Osteocyte (in vitro differentiated cells): Measurements from ENCODE around the gene ELP1. TPM values are rescaled to one million over a fixed set of nuclear protein-coding genes. Genes with fewer than 3 reads are reported as not detected.

ENCODE experiments used
- DNase-seq: peaks from one replicate; pipeline ENCODE4 v3.0.0; 2021; ENCODE audit warnings: mixed read lengths; ENCODE audit not compliant: unreplicated experiment; ENCODE audit errors: extremely low spot score
- H3K27ac Mint-ChIP-seq: one replicate; pipeline ENCODE4 v1.8.0; 2021; ENCODE audit warnings: mild to moderate bottlenecking, mixed read lengths; ENCODE audit not compliant: unreplicated experiment
- H3K27me3 Mint-ChIP-seq: one replicate; pipeline ENCODE4 v1.8.0; 2021; ENCODE audit warnings: mixed read lengths; ENCODE audit not compliant: unreplicated experiment
- H3K36me3 Mint-ChIP-seq: one replicate; pipeline ENCODE4 v1.8.0; 2021; ENCODE audit warnings: mixed read lengths; ENCODE audit not compliant: unreplicated experiment
- H3K4me1 Mint-ChIP-seq: one replicate; pipeline ENCODE4 v1.8.0; 2021; ENCODE audit warnings: mixed read lengths; ENCODE audit not compliant: unreplicated experiment
- H3K4me3 Mint-ChIP-seq: one replicate; pipeline ENCODE4 v1.8.0; 2021; ENCODE audit warnings: mild to moderate bottlenecking, moderate library complexity, mixed read lengths; ENCODE audit not compliant: unreplicated experiment
- H3K9me3 Mint-ChIP-seq: one replicate; pipeline ENCODE4 v1.8.0; 2021; ENCODE audit warnings: mixed read lengths; ENCODE audit not compliant: unreplicated experiment
- total RNA-seq: library from RNA; stranded (reverse); gene quantifications from 2 replicates; pipeline ENCODE4 v1.2.1, GENCODE V29; 2021
- TF ChIP-seq, protein P1 (sequence below): fragments of 200-600 bp; sonication (generic); IDR thresholded peaks from 2 replicates; pipeline ENCODE4 v1.5.0; 2021; ENCODE audit warnings: antibody characterized with exemption, mild to moderate bottlenecking, moderate library complexity

The ELP1 gene
- total RNA-seq, 1 donor from 2014 or later: 26.1 TPM

DNA sequence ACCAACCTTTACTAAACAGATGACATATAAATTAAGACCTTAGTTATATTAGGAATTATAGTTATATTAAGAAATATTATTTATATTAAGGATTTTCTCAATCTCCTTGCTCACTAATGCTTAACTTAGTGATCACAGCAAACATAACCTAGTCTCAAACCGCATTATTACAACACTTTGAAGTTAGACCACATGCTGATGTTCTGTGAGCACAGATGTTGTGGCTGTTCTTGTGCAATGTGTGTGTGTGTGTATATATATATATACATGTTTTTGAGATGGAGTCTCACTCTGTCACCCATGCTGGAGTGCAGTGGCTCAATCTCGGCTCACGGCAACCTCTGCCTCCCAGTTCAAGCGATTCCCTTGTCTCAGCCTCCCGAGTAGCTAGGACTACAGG is 20.5 kb downstream of the ELP1 start:
- Mint-ChIP-seq H3K27ac (no peak overlapping the region), H3K27me3 (no peaks in the 10 kb centered on the region), H3K9me3 (no peaks in the 10 kb centered on the region), H3K4me3 (no peak overlapping the region), H3K36me3 (peaks cover 43% of the 10 kb centered on the region), H3K4me1 (no peaks in the 10 kb centered on the region)
- TF ChIP-seq, protein P1, sequence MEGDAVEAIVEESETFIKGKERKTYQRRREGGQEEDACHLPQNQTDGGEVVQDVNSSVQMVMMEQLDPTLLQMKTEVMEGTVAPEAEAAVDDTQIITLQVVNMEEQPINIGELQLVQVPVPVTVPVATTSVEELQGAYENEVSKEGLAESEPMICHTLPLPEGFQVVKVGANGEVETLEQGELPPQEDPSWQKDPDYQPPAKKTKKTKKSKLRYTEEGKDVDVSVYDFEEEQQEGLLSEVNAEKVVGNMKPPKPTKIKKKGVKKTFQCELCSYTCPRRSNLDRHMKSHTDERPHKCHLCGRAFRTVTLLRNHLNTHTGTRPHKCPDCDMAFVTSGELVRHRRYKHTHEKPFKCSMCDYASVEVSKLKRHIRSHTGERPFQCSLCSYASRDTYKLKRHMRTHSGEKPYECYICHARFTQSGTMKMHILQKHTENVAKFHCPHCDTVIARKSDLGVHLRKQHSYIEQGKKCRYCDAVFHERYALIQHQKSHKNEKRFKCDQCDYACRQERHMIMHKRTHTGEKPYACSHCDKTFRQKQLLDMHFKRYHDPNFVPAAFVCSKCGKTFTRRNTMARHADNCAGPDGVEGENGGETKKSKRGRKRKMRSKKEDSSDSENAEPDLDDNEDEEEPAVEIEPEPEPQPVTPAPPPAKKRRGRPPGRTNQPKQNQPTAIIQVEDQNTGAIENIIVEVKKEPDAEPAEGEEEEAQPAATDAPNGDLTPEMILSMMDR: no peak
- DNase-seq: no peak

DNA sequence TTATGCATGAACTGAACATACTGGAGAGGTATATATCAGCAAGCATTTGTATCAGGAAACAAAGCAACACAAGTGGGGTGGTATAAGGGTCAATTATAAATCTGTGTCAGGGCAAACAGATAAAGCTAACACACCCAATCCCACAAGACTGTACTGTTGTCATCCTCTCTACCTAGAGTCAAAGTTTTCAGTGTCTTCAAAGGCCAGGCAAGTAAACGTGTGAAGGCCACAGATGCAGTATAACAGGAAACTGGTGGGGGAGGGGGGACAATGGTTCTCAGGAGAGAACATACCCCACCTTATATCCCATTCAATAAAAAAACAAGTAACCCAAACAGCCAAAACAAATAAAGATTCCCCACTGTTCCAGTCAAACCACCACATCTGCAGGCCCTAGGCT is 22.1 kb downstream of the ELP1 start:
- Mint-ChIP-seq H3K27ac (no peak overlapping the region), H3K9me3 (no peaks in the 10 kb centered on the region), H3K36me3 (peaks cover 50% of the 10 kb centered on the region), H3K4me1 (no peaks in the 10 kb centered on the region), H3K27me3 (no peaks in the 10 kb centered on the region), H3K4me3 (no peak overlapping the region)
- TF ChIP-seq, protein P1: no peak
- no peak for DNase-seq

DNA sequence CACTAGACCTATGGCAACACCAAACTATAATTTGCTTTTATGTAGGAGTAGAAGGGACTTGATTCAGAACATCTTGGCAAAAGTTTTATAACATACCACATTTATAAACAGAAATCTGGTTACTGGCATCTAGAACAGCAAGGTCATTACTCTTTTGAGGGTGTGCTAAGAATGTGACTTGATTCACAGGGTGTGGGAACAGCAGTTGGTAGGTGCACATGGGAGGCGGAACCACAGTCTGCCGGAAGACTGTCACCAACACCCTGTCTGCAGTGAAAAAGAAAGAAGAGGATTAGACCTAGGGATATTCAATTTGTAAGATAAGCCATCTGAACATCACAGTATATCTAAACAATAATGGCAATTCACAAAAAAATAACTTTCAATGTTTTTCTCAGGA is 23.0 kb downstream of the ELP1 start:
- Mint-ChIP-seq H3K27ac (no peak overlapping the region), H3K36me3 (peaks cover 54% of the 10 kb centered on the region), H3K4me3 (no peak overlapping the region), H3K9me3 (no peaks in the 10 kb centered on the region), H3K27me3 (no peaks in the 10 kb centered on the region), H3K4me1 (no peaks in the 10 kb centered on the region)
- TF ChIP-seq, protein P1: no peak
- no peak for DNase-seq

DNA sequence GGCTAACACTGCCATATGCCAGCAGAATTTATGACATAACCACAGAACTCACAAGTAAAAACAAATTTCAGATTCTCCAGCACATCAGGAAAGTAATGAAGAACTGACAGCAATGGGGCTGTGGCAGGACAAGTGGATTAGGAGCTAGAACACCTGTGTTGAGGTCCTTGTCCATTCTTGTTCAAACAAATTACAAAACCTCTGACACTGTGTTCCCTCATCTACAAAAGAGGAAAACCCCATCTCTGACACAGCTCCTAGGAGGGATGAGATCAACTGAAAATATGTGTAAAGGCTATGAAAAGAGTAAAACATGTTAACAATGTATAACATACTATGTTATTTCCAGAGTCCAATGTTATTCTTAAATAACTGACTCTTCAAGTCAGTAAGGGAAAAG is 23.5 kb downstream of the ELP1 start:
- TF ChIP-seq, protein P1: no peak
- Mint-ChIP-seq H3K27ac (no peak overlapping the region), H3K9me3 (no peaks in the 10 kb centered on the region), H3K36me3 (peaks cover 51% of the 10 kb centered on the region), H3K4me1 (no peaks in the 10 kb centered on the region), H3K27me3 (no peaks in the 10 kb centered on the region), H3K4me3 (no peak overlapping the region)
- DNase-seq: no peak

DNA sequence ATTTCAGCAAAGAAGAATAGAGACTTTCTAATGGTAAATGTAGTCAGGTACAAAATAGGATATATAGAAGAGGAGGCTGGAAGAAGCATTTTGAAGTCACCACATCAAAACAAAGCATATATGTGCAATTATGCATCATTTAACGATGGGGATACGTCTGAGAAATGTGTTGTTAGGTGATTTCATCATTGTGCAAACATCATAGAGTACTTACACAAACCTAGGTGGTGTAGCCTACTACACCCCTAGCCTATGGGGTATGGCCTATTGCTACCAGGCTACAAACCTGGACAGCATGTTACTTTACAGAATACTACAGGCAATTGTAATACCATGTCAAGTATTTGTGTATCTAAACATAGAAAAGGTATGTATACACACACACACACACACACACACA is 28.4 kb downstream of the ELP1 start:
- Mint-ChIP-seq H3K27me3 (no peaks in the 10 kb centered on the region), H3K4me1 (no peaks in the 10 kb centered on the region), H3K36me3 (peaks cover 57% of the 10 kb centered on the region), H3K27ac (no peak overlapping the region), H3K4me3 (no peak overlapping the region), H3K9me3 (no peaks in the 10 kb centered on the region)
- TF ChIP-seq, protein P1: no peak
- no peak for DNase-seq
